GM21367 (cell line): ENCODE measurements around the gene SNTG2.

Experiments used
- ATAC-seq: cut with Tn5 transposase; IDR thresholded peaks from one replicate; pipeline ENCODE4 v1.9.1; 2021; ENCODE audit not compliant: unreplicated experiment

The SNTG2 gene

GRCh38 chr2:1046067-1046466 lies 95.4 kb downstream of the SNTG2 start:
- no peak for ATAC-seq

GRCh38 chr2:1047485-1047884 lies 96.8 kb downstream of the SNTG2 start:
- no peak for ATAC-seq

- no peak for ATAC-seq
These were observed 99.0 kb downstream of the SNTG2 start for GRCh38 chr2:1049691-1050090.

- ATAC-seq: no peak
These were observed 100.4 kb downstream of the SNTG2 start for GRCh38 chr2:1051075-1051474.

- no peak for ATAC-seq
These were observed 102.1 kb downstream of the SNTG2 start for GRCh38 chr2:1052771-1053191.

- ATAC-seq: no peak
These were observed 103.1 kb downstream of the SNTG2 start for GRCh38 chr2:1053786-1054185.

- no peak for ATAC-seq
These were observed 103.8 kb downstream of the SNTG2 start for GRCh38 chr2:1054399-1054798.

- no peak for ATAC-seq
These were observed 104.5 kb downstream of the SNTG2 start for GRCh38 chr2:1055014-1055595.

- no peak for ATAC-seq
These were observed 109.7 kb downstream of the SNTG2 start for GRCh38 chr2:1060372-1060771.

- no peak for ATAC-seq
These were observed 110.3 kb downstream of the SNTG2 start for GRCh38 chr2:1060987-1061386.

GRCh38 chr2:1068241-1068640 lies 117.6 kb downstream of the SNTG2 start:
- no peak for ATAC-seq

- no peak for ATAC-seq
These were observed 118.2 kb downstream of the SNTG2 start for GRCh38 chr2:1068822-1069221.

GRCh38 chr2:1069847-1070246 lies 119.2 kb downstream of the SNTG2 start:
- no peak for ATAC-seq

GRCh38 chr2:1070601-1071000 lies 120.0 kb downstream of the SNTG2 start:
- ATAC-seq: no peak

GRCh38 chr2:1071650-1072049 lies 121.0 kb downstream of the SNTG2 start:
- no peak for ATAC-seq

GRCh38 chr2:1072250-1072649 lies 121.6 kb downstream of the SNTG2 start:
- ATAC-seq: no peak

GRCh38 chr2:1077911-1078310 lies 127.3 kb downstream of the SNTG2 start:
- no peak for ATAC-seq

GRCh38 chr2:1078326-1078725 lies 127.7 kb downstream of the SNTG2 start:
- ATAC-seq: no peak

GRCh38 chr2:1079873-1080799 lies 129.5 kb downstream of the SNTG2 start:
- ATAC-seq: no peak

GRCh38 chr2:1081451-1082225 lies 131.0 kb downstream of the SNTG2 start:
- no peak for ATAC-seq

- no peak for ATAC-seq
These were observed 132.0 kb downstream of the SNTG2 start for GRCh38 chr2:1082456-1083205.
